Fibroblast of lung (primary cell): ENCODE measurements around the gene MED10. TPM values are rescaled to one million over a fixed set of nuclear protein-coding genes. Genes with fewer than 3 reads are reported as not detected.

ENCODE experiments used
- DNase-seq, 2 donors: peaks; one replicate each; pipeline versions ENCODE4 v3.0.0 to v3.0.0-alpha.2; 2010; ENCODE audit warnings: low read depth in 2 of 2
- H2AFZ ChIP-seq: 2 replicates; pipeline ENCODE4 v1.5.1; 2012; ENCODE audit warnings: low read length, control low read depth, inconsistent platforms
- H3K27ac ChIP-seq: 2 replicates; pipeline ENCODE4 v1.5.1; 2011; ENCODE audit warnings: low read length, control low read depth; ENCODE audit not compliant: insufficient read depth
- H3K27me3 ChIP-seq: 2 replicates; pipeline ENCODE4 v1.5.1; 2011; ENCODE audit warnings: mild to moderate bottlenecking, low read length; ENCODE audit not compliant: control insufficient read depth, insufficient read depth
- H3K36me3 ChIP-seq: 2 replicates; pipeline ENCODE4 v1.5.1; 2011; ENCODE audit warnings: low read length; ENCODE audit not compliant: control insufficient read depth, insufficient read depth
- H3K4me1 ChIP-seq: 2 replicates; pipeline ENCODE4 v1.5.1; 2011; ENCODE audit warnings: low read length; ENCODE audit not compliant: control insufficient read depth, insufficient read depth; ENCODE audit errors: extremely low read depth
- H3K4me2 ChIP-seq: 2 replicates; pipeline ENCODE4 v1.5.1; 2011; ENCODE audit warnings: low read length, control low read depth; ENCODE audit not compliant: insufficient read depth; ENCODE audit errors: extremely low read depth
- H3K4me3 ChIP-seq, 4 experiments: fragments of 200-600 bp in 1 of 4; sonication (generic) in 1 of 4; replicated peaks in 1 of 4; 2 replicates each; pipeline ENCODE4 v1.5.1; 2011 to 2016; ENCODE audit warnings: low read length in 4 of 4, low read depth in 3 of 4, mild to moderate bottlenecking in 3 of 4, control low read depth in 2 of 4, inconsistent platforms in 1 of 4, mixed read lengths in 1 of 4; ENCODE audit not compliant: insufficient read depth in 1 of 4; ENCODE audit errors: control extremely low read depth in 1 of 4
- H3K79me2 ChIP-seq: 2 replicates; pipeline ENCODE4 v1.5.1; 2012; ENCODE audit warnings: mild to moderate bottlenecking, low read length, inconsistent platforms; ENCODE audit not compliant: control insufficient read depth, insufficient read depth
- H3K9ac ChIP-seq: 2 replicates; pipeline ENCODE4 v1.5.1; 2011; ENCODE audit warnings: mild to moderate bottlenecking, low read length, control low read depth; ENCODE audit not compliant: insufficient read depth
- H3K9me3 ChIP-seq: 2 replicates; pipeline ENCODE4 v1.5.1; 2012; ENCODE audit warnings: low read depth, low read length; ENCODE audit not compliant: control insufficient read depth, insufficient read depth
- H4K20me1 ChIP-seq: 2 replicates; pipeline ENCODE4 v1.5.1; 2011; ENCODE audit warnings: low read length; ENCODE audit not compliant: control insufficient read depth, insufficient read depth; ENCODE audit errors: extremely low read depth
- EZH2 ChIP-seq: IDR thresholded peaks from 2 replicates; pipeline ENCODE4 v1.5.1; 2012; ENCODE audit warnings: low read length, control low read depth, mild to moderate bottlenecking; ENCODE audit errors: missing control alignments
- polyA plus RNA-seq, 2 donors: library from polyadenylated mRNA; depleted of rRNA in 1 of 2; stranded (reverse) in 1 of 2; unstranded in 1 of 2; fragments of >200 nt; gene quantifications; 2 replicates each; pipeline ENCODE4 v1.2.1, GENCODE V29; 2011 to 2012; ENCODE audit warnings: missing spikeins in 1 of 2
- total RNA-seq: library from RNA; depleted of rRNA; stranded (reverse); fragments of >200 nt; gene quantifications from 2 replicates; pipeline ENCODE4 v1.2.1, GENCODE V29; 2014
- TF ChIP-seq, protein P1 (sequence below), 2 donors: IDR thresholded peaks in 1 of 2; conservative IDR thresholded peaks in 1 of 2; 1 replicate in 1 of 2; 2 replicates in 1 of 2; pipeline ENCODE4 v1.5.1; 2011 to 2012; ENCODE audit warnings: low read length in 2 of 2, control low read depth in 1 of 2, inconsistent platforms in 1 of 2, low read depth in 1 of 2, mild to moderate bottlenecking in 1 of 2

MED10 gene
- total and polyA plus RNA-seq, 2 donors (not counting 1 experiment from before 2014, with no cell fraction given), result 13.5 to 52.9 TPM

DNA sequence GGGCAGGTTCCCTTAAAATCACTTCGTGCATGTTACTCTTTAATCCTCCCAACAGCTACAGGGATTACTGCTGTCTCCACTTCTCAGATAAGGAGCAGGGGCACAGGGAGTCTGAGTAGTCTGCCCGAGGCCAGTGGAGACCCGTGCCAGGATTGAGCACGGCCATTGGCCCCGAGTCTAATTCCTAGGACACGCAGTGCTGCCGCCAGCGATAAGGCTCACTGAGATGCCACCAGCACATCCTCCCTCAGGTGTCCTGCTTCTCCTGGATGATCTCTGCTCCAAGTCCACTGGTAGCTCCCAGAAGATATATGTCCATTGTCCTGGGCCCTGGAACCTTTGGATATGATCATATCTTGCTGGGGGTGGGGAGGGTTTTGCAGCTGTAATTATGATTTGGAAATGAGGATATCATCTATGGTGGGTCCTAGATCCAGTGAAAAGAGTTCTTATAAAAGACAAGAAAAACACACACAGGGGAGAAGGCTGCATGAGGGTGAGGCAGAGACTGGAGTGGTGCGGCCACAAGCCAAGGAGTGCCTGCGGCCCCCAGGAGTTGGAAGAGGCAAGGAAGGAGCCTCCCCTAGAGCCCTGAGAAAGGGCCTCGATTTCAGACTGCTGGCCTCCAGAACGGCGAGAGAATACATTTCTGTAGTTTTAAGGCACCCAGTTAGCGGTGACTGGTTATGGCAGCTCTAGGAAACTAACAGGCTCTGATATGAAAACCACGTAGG, 19.4 kb upstream of the MED10 start:
- Histone ChIP-seq H3K4me1 (no peaks in the 10 kb centered on the region), H3K79me2 (no peaks in the 10 kb centered on the region), H2AFZ (no peak overlapping the region), H3K36me3 (no peaks in the 10 kb centered on the region), H3K9me3 (no peaks in the 10 kb centered on the region), H3K27me3 (no peaks in the 10 kb centered on the region), H3K4me2 (no peak overlapping the region), H4K20me1 (no peaks in the 10 kb centered on the region), H3K4me3 (no peak overlapping the region), H3K9ac (no peak overlapping the region), H3K27ac (no peak overlapping the region)
- no peak for DNase-seq
- no peak for TF ChIP-seq EZH2
- TF ChIP-seq, protein P1, sequence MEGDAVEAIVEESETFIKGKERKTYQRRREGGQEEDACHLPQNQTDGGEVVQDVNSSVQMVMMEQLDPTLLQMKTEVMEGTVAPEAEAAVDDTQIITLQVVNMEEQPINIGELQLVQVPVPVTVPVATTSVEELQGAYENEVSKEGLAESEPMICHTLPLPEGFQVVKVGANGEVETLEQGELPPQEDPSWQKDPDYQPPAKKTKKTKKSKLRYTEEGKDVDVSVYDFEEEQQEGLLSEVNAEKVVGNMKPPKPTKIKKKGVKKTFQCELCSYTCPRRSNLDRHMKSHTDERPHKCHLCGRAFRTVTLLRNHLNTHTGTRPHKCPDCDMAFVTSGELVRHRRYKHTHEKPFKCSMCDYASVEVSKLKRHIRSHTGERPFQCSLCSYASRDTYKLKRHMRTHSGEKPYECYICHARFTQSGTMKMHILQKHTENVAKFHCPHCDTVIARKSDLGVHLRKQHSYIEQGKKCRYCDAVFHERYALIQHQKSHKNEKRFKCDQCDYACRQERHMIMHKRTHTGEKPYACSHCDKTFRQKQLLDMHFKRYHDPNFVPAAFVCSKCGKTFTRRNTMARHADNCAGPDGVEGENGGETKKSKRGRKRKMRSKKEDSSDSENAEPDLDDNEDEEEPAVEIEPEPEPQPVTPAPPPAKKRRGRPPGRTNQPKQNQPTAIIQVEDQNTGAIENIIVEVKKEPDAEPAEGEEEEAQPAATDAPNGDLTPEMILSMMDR (conservative IDR thresholded peaks at IDR 0.05 in 1 of 2, IDR thresholded peaks at IDR 0.05 in 1 of 2; ENCODE audit: low read depth in 1 of 2, low read length in 2 of 2), result no peak

- H3K36me3 ChIP-seq, result no peaks in the 10 kb centered on the region
- H3K4me1 ChIP-seq, result no peaks in the 10 kb centered on the region
- H3K79me2 ChIP-seq, result no peaks in the 10 kb centered on the region
- H3K27ac ChIP-seq, result no peak overlapping the region
- H4K20me1 ChIP-seq, result no peaks in the 10 kb centered on the region
- no peak for DNase-seq
- H2AFZ ChIP-seq, result no peak overlapping the region
- no peak overlapping the region for H3K9ac ChIP-seq
- H3K27me3 ChIP-seq, result no peaks in the 10 kb centered on the region
- TF ChIP-seq, protein P1 (conservative IDR thresholded peaks at IDR 0.05 in 1 of 2, IDR thresholded peaks at IDR 0.05 in 1 of 2; ENCODE audit: low read depth in 1 of 2, low read length in 2 of 2), result no peak
- no peak for TF ChIP-seq EZH2
- no peak overlapping the region for H3K4me2 ChIP-seq
- H3K9me3 ChIP-seq, result no peaks in the 10 kb centered on the region
- no peak overlapping the region for H3K4me3 ChIP-seq
These were observed 18.6 kb upstream of the MED10 start for GRCh38 chr5:6396836-6397535.

DNA sequence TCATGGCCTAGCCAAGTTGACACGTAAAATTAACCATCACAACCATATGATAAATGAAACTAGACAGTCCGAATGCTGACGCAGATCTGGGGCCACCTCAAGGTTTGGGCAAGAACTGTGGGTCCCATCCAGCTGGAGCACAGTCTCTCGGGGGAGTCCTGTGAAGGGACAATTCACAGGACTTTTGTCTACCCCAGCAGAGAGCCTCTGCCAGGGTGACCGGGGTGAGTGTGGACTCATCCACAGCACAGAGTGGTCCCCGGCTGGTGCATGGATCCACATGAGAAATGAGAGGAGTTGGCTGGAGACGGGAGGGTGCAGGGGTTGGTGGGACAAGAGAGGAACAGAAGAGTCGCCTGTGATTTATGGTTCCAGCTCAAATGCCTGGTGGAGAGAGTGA, 17.7 kb upstream of the MED10 start:
- no peaks in the 10 kb centered on the region for H3K36me3 ChIP-seq
- no peak overlapping the region for H3K9ac ChIP-seq
- no peaks in the 10 kb centered on the region for H3K9me3 ChIP-seq
- H3K79me2 ChIP-seq, result no peaks in the 10 kb centered on the region
- H3K27me3 ChIP-seq, result no peaks in the 10 kb centered on the region
- no peak for DNase-seq
- H4K20me1 ChIP-seq, result no peaks in the 10 kb centered on the region
- TF ChIP-seq, protein P1 (conservative IDR thresholded peaks at IDR 0.05 in 1 of 2, IDR thresholded peaks at IDR 0.05 in 1 of 2; ENCODE audit: low read depth in 1 of 2, low read length in 2 of 2), result no peak
- TF ChIP-seq EZH2, result no peak
- H3K4me2 ChIP-seq, result no peak overlapping the region
- no peaks in the 10 kb centered on the region for H3K4me1 ChIP-seq
- H2AFZ ChIP-seq, result no peak overlapping the region
- H3K4me3 ChIP-seq, result no peak overlapping the region
- H3K27ac ChIP-seq, result no peak overlapping the region
